WI38 (cell line): ENCODE data around the gene UBAC2.

Experiments
- H3K4me3 ChIP-seq: 2 replicates; pipeline ENCODE4 v1.5.1; 2011; ENCODE audit warnings: low read depth, mild to moderate bottlenecking, control low read depth, low read length
- TF ChIP-seq, protein P1 (sequence below): IDR thresholded peaks from 2 replicates; pipeline ENCODE4 v1.5.1; 2012; ENCODE audit warnings: low read depth, mild to moderate bottlenecking, control low read depth, low read length

Gene UBAC2

DNA sequence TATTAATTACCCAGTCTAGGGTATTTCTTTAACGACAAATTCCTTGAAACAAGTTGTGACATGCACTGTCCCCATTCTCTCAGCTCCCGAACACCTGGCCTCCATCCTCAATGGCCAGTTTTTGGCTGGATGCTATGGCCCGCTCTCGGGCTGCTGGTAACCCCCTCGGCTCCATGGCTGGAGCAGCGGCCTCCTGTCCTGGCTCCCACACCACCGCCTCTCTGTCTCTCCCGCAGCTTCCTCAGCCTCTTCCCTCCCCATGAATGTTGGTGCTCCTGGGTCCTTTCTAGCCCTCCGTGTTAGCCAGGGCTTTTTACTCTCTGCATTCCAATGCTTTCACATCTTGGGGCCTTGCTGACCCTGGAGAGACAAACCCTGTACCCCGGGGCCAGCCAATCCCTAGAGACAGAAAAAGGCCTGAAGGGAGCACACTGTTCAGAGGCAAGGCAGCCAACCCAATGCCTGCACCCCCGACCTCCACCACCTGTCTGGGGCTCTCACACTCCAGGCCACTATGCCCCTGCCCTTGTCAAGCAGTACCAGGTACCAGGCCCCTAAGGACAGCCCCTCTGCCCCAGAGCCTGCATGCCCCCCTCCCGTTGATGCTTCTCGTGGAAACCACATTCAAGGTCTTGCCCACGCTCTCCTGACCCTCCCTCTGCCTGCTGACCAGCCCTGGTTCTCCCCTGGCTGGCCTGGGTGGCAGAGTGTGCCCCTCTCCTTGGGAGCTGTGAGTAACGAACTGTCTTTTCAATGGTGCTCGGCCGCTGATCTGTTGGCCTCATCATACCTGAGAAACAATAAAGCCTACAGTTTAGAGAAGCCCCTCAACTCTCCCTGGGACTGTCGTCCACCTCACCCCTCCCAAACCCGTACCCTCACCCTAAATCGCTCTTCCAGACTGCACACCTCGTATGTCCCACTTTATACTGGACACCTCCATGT is 193.4 kb downstream of the UBAC2 start:
- H3K4me3 ChIP-seq = no peak overlapping the region
- TF ChIP-seq, protein P1, sequence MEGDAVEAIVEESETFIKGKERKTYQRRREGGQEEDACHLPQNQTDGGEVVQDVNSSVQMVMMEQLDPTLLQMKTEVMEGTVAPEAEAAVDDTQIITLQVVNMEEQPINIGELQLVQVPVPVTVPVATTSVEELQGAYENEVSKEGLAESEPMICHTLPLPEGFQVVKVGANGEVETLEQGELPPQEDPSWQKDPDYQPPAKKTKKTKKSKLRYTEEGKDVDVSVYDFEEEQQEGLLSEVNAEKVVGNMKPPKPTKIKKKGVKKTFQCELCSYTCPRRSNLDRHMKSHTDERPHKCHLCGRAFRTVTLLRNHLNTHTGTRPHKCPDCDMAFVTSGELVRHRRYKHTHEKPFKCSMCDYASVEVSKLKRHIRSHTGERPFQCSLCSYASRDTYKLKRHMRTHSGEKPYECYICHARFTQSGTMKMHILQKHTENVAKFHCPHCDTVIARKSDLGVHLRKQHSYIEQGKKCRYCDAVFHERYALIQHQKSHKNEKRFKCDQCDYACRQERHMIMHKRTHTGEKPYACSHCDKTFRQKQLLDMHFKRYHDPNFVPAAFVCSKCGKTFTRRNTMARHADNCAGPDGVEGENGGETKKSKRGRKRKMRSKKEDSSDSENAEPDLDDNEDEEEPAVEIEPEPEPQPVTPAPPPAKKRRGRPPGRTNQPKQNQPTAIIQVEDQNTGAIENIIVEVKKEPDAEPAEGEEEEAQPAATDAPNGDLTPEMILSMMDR = no peak

DNA sequence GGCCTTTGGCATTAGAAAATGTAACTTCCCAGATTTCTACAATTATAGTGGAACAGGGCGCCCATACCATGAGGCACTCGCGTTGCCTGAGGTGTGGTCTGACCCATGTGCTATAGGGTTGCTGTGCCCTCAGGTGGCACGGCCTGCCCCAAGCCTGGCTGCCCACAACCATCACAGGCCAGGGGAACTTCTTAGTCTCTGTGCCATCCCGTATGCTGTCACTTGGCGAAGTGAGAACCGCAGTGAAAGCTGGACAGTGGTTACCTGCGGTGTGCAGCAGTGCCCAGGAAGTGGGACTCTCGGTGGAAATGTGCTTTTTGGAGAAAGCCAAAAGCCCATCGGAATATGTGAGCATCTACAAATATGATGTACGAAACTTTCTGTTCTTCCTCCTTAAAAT is 194.8 kb downstream of the UBAC2 start:
- TF ChIP-seq, protein P1 = no peak
- H3K4me3 ChIP-seq = no peak overlapping the region

DNA sequence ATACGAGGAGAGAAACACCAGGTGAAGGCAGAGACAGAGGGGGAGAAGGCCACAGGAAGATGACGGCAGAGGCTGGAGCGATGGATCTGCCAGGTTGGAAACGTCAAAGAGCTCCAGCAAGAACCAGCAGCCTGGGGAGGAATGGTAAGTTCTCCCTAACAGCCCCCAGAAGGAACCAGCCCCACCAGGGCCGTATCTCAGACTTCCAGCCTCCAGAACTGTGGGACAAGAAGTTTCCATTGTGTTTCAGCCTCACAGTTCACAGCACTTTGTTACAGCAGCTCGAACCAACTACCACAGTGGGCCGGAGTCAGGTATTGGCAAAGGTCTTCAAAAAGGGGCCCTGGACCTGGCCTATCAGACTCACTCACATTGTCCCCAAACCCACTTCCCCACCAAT is 195.8 kb downstream of the UBAC2 start:
- TF ChIP-seq, protein P1 = no peak
- no peak overlapping the region for H3K4me3 ChIP-seq

DNA sequence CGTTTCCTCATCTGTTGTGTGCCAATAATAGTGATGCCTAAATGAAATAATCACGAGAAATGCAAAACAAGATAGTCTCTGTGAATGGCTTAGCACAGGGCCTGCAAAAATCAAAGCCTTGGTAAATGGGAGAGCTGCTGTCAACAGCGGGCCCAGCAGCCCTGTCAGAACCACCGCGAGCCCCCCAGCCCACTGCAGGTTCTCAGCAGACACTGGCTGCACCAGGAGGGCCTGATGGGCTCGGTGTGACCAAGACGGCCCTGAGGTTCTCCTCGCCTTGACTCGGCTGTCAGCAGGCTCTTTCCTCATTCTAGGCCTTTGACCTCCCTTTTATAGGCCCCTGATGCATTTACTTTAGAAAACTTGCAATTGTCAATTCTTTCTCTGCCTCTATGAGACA is 197.4 kb downstream of the UBAC2 start:
- no peak overlapping the region for H3K4me3 ChIP-seq
- TF ChIP-seq, protein P1 = no peak

DNA sequence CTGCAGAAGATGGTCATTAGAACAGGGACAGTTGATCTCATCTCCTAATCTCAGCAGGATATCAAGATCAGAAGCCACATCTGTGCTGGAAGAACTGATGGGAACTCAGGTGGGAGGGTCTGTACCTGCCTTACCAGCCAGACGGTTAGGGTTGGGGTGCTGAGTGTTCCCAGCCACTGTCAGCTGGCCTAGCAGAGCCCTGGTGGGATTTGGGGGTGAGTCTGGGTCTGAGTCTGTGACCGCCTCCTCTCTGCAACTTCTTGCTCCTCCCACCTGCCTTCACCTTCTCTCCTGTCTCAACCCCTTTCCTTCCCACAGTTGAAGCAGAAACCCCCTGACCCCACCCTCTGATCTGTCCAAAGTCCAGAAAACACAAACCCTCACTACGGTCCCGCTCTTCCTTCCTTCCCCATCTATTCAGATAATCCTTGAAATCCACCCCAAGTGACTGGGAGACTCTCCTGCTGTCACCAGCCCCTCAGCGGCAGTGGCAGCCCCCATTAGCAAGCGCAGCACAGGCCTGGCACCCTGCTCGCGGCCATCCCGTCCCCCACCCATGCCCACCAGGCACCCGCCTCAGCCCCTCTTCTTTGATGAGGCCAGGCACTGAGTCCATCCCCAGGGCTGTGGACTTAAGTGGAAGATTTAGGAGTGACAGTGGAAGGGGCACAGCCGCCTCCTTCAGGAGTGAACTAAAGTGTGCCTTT is 198.4 kb downstream of the UBAC2 start:
- TF ChIP-seq, protein P1 = no peak

DNA sequence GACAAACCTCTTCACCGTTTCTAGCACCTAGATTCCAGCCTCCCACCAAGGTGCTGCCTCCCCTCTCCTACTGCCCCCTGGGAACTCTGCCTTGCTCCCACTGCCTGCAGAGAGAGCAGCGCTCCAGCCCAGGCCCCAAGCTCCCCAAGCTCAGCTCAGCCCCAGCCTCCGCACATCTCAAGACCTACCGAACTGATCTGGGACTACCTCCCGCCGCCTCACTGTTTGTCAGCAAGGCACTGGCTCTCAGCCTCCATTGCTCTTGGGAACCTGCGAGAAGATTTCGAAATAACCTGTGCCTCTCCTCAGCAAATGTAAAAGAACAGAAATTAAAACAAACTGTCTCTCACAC is 198.9 kb downstream of the UBAC2 start:
- no peak overlapping the region for H3K4me3 ChIP-seq
- TF ChIP-seq, protein P1 = no peak

More for the DNA sequence above, 198.4 kb downstream of the UBAC2 start:
- H3K4me3 ChIP-seq = no peak overlapping the region

DNA sequence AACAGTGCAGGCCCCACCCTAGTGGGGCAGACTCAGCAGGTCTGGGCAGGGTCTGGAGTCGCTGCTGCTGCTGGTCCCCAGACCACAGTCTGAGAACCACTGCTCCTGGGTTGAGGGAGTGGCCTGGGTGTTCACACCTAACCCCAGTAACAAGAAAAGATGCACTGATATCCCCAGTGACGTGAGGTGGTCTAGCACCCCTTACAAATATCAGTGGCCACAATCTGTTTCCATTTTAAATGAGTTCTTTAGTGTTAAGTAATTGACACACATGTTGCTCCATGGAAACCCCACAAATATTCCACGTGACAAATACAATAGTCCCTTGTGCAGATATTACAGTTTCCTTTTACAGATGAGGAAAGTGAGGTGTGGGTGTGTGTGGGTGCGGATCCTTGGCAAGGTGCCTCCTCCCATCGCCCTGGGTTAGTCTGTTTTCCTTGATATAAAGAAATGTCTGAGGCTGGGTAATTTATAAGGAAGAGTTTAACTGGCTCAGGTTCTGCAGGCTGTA is 202.9 kb downstream of the UBAC2 start:
- TF ChIP-seq, protein P1 = no peak
- no peak overlapping the region for H3K4me3 ChIP-seq
